EH (cell line): Measurements from ENCODE around the gene TNFRSF14.
"Not testable (repeated sequence)": the region's sequence is repeated elsewhere in the genome, so short reads cannot be mapped to it uniquely, and the experiment has no call there.

Experiments used
- DNase-seq: peaks from one replicate; pipeline ENCODE4 v3.0.0-alpha.2; 2015; ENCODE audit warnings: low read depth

The TNFRSF14 gene

DNA sequence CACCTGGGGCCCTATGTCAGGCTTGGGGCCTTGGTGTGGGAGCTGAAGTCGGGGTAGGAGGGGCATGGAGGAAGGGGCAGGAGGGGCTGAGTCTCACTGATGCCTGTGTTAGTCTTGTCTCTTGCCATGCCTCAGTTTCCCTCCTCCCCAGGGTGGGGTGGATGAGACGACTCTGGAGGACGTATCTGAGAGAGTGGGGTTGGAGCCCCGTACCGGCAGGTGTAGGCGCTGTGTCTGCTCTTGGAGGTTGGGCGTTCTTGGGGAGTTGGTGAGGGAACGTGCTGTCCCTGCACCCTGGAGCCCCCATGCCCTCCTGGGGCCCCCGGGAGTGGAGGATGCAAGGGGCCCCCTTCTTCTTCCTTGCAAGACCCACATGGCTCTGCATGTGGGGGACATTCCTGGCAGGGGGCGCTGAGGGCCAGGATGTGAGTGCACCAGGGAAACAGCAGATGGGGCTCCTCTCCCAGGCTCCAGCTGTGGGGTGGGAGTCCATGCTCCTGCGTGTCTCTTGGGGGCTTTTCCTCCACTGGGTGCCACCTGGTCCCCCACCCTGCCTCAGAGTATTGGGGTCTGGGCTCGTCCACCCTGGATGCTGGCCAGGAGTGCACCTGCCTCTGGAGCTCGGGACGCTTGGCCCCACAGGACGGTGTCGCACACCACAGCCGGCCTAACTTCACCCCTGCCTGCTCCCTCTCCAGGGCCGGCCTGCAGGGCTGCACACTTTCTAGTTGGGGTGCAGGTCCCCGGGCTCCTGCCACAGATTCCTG lies 1.4 kb upstream of the TNFRSF14 start:
- DNase-seq = peak; percentile 14

DNA sequence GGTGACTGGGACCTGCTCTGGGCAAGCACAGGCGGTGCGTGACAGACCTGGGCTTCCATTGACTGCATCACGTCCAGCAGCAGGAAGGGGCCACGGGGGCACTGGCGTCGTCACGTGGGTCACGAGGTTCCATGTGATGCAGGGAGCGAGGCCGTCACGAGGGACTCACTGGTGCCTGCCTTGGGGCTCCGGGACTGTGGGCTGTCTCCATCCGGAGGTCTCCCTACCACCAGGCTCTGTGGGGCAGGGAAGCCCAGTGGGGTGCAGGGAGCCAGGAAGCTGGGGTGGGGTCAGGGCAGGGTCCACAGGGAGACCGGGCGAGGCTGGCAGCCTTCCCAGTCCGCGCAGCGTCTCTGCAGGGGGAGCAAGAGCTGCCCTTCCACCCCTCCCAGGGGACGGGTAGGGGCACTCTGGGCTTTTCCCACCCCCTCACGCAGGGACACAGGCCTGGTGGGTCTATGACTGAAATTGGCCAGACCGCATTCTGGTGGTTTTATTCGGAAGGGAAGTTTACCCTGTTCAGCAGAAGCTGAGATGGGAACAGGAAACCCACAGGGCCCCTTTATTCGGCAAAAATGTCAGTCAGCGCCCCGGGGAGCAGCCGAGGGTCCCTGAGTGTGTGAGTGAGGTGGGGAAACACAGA lies 416 bp upstream of the TNFRSF14 start:
- peak; percentile 26 for DNase-seq

DNA sequence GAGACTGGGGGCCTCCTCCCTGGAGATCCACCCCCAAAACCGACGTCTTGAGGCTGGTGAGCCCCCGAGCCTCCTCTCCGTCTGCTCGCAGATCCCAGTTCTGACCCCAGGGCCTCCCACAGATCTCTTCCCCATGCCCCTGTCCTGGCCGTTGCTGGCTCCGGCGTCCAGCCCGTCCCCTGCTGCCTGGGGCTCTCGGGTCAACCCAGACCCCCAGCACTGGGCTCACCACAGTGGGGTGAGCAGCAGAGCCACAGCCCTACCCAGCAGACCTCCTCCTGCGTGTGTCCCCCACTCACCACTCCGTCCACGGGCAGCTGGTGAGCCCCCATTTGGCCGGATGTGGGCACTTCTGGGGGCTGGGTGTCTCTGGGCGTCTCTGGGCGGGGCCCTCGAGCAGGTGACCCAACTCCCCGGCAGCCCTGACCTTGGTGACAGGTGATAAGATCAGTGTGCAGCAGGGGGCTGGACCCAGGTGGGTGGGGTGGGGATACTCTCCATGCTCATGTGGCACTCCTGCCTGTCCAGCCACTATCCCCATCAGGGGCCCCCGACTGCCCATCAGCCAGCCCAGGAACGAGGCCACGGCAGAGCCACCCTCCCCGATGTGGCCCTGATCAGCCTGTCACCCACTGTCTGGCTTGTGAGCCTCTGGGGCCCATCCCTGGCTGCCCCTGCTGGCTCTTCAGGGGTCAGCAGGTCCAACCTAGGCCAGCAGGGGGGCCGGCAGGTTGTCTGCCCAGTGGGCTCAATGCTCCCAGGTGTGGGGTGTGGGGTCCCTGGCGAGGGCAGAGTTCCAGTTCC lies 709 bp downstream of the TNFRSF14 start:
- DNase-seq = no peak

DNA sequence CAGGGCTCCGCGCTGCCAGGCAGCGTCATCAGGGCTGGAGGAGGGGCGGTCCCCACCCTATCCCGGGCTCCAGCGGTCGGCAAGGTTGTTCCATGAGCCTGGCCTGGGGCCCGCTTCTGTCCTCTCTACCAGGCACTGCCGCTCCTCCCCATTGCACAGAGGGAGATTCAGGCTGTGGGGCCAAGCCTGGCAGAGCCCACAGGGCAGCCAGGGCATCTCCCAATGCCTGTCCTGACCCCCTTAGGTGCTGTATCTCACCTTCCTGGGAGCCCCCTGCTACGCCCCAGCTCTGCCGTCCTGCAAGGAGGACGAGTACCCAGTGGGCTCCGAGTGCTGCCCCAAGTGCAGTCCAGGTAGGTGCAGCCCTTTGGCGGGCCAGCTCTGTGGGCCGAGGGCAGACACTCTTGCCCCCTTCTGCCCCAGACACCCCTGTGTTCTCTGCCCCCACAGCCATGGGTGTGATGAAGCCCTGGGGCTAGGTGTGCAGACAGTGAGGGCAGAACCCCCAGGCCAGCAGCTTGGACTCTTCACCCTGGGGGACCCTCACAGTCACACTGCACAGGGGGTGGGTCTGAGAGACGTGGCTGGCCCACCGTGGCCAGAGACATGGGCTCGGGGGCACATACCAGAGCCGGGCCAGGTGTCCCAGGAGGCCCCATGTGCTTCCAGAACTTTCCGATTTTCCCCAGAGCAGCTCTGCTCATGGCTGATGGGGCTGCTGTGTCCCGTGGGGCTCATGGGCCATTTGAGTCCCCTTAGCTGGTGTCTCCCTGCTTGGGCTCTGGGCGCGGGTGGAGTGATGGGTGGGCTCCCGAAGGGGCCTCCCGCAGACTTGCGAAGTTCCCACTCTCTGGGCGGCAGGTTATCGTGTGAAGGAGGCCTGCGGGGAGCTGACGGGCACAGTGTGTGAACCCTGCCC lies 1.6 kb downstream of the TNFRSF14 start:
- DNase-seq = no peak

DNA sequence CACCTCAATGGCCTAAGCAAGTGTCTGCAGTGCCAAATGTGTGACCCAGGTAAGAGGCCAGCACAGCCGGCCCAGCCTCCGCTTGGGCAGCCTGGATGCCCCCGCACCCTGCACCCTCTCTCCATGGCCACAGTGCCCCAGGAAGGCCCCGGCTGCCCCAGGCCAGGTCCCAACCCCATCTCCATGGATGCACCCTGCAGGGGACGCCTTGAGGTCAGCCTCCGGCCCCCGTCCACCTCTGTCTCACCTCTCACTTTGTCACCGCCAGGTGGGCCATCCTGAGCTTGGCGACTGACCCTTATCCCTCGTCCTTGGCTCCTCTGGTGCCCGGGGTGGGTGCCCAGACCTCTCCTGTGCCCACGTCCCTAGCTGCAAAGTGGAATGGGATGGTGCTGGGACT lies 2.2 kb downstream of the TNFRSF14 start:
- DNase-seq = no peak

DNA sequence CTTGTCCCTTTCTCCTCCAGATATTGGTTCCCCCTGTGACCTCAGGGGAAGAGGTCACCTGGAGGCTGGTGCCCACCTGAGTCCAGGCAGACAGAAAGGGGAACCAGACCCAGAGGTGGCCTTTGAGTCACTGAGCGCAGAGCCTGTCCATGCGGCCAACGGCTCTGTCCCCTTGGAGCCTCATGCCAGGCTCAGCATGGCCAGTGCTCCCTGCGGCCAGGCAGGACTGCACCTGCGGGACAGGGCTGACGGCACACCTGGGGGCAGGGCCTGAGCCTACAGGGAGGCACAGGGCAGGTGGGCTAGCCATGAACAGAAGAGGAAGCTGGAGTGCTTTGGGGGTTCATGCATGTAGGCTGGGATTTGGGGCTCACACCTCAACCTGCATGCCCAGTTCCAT lies 2.7 kb downstream of the TNFRSF14 start:
- no peak for DNase-seq

DNA sequence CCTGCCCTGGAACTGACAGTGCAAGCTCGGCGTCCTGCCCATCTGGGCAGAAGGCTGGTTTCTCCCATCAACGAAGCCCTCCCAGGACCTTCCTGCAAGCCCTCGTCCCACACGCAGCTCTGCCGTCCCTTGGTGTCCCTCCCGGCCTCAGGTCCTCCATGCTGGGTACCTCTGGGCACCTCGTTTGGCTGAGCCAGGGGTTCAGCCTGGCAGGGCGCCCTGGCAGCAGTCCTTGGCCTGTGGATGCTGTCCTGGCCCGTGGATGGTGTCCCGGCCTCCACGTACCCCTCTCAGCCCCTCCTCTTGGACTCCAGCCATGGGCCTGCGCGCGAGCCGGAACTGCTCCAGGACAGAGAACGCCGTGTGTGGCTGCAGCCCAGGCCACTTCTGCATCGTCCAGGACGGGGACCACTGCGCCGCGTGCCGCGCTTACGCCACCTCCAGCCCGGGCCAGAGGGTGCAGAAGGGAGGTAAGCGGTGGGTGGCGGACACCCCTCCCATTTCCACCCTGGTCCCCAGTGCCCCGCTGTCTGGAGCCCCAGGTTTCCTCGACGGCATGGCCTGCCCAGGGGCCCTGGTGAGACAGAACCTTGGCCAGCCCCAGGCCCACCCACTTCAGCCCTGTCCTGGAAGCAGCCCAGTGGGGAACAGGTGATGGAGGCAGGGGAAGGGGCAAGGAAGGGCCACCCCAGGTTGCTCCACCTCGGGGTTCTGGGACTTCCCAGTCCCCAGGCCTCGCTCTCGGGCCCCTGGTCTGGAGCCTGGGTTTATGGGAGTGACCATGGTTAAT lies 3.5 kb downstream of the TNFRSF14 start:
- no peak for DNase-seq

DNA sequence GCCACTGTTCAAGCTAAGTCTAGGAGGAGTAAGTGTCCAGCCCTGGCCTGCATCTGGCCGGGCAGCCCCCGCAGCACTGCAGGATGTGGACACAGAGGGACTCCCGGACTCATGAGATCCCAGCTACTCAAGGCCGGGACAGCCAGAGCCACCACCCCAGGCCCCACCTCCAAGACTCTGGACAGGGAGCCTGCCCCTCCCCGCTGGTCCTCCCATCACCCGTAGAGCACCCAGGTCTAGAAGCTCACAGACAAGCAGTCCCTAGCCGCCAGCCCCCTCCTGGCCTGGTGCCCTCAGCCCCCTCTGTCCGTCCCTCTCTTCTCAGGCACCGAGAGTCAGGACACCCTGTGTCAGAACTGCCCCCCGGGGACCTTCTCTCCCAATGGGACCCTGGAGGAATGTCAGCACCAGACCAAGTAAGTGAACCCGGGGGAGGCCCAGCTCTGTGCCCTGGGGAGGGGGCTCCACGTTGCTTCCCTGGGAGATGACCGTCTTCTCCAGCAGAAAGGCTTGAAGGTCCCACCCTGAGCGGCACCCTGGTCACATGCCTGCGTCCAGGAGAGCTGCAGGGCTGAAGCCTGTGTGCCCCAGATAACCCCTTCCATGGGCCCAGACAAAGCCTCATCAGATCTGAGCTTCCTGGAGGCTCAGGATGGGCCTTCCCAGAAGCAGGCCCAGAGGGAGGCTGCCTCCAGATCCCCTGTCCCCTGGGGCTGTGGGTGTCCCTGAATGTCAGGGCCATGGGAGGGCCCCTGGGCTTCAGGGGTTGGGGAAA lies 4.3 kb downstream of the TNFRSF14 start:
- no peak for DNase-seq

DNA sequence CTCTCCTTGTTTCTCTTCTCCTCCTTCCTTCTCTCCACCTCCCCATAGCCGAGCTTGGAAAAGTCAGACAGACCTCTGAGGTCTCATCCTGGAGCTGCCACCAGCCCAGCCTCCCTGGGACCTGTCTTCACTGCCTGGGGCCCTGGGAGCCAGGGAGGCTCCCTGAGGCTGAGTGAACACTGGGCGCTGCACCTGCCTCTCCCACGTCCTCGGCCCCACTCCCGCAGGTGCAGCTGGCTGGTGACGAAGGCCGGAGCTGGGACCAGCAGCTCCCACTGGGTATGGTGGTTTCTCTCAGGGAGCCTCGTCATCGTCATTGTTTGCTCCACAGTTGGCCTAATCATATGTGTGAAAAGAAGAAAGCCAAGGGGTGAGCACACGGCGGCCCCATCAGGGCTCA lies 5.3 kb downstream of the TNFRSF14 start:
- no peak for DNase-seq

DNA sequence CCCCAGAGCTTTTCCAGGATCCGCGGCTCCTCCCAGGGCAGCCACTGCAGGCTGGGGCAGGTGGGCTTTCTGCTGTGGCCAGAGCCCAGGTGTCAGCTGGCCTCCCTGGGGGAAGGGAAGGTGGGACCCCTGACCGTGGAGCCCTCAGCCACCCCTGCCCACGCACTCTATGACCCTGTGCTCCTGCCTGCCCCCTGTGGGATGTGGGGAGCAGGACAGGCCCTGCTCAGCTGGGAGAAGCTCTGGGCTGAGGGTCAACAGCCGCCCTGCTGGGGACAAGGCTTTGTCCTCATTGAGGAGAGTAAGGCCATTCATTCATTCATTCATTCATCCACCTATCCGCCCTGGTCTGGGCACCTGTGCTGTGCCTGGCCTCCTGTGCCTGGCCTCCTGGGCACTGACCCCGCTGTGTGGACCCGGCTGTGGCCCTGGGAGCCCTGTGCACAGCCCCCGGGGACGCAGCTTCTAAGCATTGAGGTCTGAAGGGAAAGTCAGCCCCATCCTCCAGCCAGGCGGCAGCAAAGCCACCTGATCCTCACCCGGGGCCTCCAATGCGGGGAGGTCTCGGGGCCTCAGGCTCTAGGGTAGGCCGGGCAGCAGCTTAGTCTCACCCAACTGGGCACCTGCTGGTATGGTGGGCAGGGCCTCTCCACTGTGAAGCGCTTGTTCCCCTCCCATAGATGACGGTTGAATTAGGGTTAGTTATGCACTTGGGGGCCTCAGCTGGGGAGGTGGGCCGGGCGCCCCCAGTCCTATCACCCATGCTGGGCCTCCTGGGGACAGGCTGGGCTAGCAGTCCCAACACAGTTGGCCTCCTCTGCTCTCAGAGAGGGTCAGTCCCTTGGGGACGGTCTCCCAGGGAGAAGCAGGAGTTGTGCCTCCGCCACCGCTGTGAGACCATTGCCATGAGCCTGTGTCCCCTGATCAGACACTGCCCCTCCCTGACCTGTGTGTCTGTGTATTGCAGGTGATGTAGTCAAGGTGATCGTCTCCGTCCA lies 6.0 kb downstream of the TNFRSF14 start:
- no peak for DNase-seq

DNA sequence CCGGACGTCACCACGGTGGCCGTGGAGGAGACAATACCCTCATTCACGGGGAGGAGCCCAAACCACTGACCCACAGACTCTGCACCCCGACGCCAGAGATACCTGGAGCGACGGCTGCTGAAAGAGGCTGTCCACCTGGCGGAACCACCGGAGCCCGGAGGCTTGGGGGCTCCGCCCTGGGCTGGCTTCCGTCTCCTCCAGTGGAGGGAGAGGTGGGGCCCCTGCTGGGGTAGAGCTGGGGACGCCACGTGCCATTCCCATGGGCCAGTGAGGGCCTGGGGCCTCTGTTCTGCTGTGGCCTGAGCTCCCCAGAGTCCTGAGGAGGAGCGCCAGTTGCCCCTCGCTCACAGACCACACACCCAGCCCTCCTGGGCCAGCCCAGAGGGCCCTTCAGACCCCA lies 7.0 kb downstream of the TNFRSF14 start:
- no peak for DNase-seq

DNA sequence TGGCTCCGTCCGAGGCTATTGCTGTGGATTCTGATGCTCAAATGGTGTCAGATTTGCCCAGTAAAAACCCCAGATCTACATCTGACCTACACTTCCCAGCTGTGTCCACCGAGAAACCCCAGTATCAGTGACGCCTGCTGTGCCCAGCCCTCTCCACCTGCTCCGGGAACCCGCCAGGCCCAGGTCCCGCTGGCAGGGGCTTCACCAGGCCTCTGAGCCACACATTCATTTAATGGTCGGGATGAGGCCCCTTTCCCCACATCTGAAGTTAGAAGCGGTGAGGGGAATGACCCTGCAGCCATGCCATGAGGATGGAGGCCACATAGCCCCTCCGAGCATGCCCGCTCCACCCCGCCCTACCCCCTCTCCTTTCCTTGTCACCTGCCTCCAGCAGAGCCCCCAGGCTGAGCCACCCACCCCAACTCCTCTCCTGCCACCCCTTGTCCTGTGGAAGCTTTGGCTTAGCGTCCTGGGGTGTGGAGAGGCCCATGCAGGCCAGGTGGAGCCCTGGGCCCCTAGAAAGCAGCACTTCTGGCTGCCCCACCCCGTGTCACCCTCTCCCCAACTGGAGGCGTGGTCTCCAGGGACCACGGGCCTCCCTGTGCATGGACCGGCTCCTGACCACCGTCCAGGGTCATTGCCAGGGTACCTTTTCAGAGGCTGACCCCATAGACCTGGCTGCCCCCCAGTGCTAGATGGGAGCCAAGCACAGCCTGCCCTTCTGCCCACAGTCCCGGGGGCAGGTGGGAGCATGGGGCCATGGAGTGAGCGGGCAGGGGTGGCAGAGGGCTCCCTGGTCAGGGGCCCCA lies 8.0 kb downstream of the TNFRSF14 start:
- no peak for DNase-seq

DNA sequence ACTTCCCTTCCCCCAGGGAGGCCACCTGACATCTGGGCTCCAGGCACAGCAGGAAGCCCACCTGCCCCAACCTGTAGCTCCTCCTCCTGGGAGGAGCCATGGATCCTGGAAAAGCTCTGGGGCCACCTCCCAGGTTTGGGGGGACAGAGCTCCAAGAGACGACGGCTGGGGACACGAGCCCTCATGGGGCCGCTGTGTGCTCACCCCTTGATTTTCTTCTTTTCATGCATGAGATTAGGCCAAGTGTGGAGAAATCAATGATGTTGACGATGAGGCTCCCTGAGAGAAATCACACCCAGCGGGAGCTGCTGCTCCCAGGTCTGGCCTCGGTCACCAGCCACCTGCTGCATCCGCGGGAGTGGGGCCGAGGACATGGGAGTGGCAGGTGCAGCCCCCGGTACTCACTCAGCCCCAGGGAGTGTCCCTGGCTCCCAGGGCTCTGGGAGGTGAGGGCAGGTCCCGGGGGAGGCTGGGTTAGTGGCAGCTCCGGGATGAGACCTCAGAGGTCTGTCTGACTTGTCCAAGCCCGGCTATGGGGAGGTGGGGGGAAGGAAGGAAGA lies 8.7 kb downstream of the TNFRSF14 start:
- no peak for DNase-seq

DNA sequence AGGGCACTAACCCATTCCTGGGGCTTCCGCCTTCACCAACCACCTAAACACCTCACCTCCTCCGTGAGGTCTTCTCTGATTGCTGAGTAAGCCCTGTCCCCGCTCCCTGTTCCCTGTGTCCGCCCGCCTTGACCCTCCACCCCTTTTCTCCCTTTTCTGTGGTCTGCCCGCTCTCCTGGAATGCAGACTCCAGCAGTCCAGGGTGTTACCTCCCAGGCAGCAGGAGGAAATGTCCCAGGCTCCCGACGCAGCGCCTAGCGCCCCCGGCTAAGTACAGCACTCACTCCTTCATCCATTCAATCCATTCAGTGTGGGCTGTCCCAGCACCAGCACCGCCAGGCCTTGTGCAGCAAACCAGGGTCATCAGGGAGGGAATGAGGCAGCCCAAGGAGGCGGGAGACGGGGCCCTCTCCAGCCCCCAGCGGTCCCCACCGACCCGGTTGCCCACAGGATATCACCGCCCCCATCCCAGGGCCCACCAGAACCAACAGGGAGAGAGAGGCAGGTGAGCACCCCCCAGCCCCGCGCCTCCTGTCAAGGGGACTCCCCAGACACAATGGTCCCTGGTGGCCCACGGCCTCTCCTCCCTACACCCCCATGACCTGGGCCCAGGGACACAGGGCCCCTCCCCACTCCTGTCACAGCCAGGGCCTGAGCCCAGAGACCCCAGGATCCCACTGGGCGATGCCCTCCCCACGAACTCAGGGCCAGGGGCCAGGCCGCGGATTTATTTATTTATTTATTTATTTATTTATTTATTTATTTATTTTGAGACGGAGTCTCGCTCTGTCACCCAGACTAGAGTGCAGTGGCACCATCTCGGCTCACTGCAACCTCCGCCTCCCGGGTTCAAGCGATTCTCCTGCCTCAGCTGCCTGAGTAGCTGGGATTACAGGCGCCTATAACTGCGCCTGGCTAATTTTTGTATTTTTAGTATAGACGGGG lies 10.2 kb downstream of the TNFRSF14 start:
- peak; percentile 56 for DNase-seq

DNA sequence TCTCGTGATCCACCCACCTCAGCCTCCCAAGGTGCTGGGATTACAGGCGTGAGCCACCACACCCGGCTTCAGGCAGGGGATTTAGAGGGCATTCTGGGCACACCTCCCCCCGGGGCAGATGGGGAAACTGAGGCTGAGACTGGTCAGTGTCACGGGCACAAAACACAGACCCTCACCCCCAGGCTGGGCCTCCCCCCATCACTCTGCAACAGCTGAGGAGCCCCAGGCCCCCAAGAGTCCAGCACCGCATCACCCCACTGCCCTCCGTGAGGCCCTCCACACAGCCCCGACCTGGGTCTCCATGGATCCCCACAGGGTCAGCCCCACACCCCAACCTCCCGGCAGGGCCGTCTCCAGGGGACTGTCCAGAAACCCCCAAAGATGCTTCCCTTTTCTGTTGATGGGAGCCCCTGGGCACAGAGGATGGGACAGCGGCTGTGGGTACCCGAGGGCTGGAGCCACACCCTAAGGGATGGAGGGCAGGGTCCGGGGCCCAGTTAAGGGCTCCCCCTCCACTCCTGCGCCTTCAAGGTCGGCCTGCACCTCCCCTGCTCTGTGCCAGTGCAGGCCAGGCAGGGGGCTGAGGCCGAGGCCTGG lies 11.0 kb downstream of the TNFRSF14 start:
- DNase-seq = no peak

DNA sequence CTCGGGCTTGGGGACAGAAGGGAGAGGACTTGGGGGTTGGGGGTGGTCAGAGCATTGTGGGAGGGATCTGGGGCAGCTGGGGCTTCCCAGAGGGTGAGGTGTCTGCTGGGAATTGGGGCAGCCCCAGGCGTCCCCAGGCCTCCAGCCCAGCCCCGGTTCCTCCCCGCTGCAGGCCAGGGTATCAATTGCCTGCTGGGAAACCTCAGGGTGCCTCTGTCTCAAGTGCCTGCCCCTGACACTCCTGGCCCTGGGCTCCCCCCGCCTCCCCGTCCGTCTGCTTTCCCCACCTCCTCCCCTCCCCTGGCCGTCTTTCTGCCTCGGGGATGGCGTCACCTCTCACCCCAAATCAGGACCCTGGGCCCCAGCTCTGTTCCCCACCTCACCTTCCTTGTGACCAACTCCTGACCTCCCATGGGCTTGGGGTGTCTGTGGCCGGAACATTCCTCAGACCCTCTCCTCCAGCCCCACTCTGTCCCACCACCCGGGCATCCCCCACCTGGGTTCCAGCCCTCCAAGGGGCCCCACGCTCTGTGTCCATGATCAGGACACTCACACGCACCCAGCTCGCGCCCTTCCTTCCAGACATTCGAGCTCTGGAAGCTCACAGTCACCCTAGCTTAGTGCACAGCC lies 12.1 kb downstream of the TNFRSF14 start:
- not testable (repeated sequence) for DNase-seq
